Cerebellar cortex (tissue), 1 donor: ENCODE data around the gene EFCAB6.

ENCODE experiments used
- DNase-seq: peaks from one replicate; pipeline ENCODE4 v3.0.0-alpha.2; 2015; ENCODE audit warnings: low spot score

EFCAB6 gene

DNA sequence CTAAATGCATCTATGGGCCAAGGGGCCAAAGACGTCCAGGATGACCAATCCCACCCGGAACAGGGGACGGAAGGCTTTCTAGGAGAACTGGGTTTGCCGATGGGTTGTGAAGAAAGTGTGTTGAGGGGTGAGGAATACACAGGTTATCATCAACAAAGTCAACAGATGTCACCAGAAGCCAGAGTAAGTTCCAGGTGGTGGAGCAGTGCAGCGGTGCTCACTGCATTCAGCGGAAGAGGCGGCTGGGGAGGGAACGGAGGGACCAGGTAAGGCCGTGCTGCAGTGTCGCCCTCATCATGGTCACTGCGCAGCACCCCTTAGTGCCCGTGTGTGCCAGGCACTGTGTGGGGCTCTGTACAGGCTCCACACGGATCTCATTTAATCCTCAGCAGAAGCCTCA lies 176.0 kb downstream of the EFCAB6 start:
- no peak for DNase-seq

DNA sequence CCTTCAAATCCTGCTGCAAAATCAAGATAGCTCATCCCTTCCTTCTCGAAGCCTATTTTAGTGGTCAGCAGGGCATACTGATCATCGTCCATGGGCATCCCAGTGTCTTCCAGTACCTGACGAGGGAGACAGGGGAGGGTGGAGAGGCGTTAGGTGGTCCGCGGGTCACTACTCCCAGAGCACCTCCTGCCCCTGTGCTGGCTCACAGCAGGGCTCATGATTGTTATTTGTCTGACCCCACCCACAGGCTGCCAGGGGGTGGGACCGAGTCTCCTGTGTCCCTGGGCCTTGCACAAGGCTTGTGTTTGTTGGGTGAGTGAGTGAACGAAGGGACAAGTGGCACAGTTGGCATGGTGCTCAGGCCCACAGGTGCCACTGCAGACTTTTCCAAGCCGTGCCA lies 177.0 kb downstream of the EFCAB6 start:
- DNase-seq: no peak

GRCh38 chr22:43634316-43634715 lies 177.8 kb downstream of the EFCAB6 start:
- DNase-seq: no peak

DNA sequence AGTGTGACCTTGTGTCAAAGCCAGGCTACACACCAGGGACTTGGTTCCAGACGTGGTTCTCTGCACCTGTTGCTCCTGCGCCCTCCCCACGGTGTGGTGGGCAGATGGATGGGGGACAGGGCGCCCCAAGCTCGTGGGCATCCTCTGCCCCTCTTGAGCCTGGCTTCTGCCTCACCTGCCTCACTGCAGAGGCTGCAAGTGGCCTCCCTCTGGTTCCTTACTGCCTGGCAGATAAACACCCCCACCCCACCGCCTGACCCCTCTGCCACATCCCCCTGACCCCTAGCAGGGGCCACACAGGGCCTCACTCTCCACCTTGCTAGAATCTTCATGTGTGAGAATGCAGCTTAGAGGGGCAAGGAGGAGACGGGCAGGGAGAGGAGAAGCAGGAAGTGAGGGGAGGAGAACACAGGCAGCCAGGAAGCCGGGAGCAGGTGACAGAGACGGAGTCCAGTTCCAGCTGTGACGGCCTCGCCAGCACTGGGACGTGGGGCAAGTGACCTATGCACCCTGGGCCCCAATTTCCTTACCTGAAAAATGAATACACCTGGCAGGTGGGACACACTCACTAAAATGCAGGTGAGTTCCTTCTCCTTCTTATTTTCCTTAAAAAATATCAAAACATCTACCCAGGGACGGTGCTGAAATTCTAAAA lies 178.3 kb downstream of the EFCAB6 start:
- DNase-seq: no peak

DNA sequence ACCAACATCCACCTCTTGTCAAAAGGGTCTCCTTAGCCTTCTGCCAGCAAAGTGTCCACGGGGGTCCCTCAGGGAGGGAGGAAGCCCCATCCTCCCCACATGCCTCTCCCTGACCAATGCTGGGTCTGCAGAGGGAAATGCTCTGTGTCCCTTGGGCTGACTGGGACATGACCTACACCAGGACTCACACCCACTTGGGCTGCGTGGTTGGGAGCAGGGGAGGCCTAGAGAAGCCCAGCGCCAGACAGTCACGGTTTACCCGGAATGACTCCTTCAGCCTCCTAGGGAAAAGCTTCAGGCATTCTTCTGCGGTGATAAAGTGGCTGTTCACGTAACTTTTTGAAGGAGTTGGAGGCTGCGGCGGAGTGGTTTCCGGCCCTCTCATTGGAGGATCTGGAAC lies 180.3 kb downstream of the EFCAB6 start:
- DNase-seq: no peak

- DNase-seq: no peak
Observed at GRCh38 chr22:43631201-43631600, 180.9 kb downstream of the EFCAB6 start.

DNA sequence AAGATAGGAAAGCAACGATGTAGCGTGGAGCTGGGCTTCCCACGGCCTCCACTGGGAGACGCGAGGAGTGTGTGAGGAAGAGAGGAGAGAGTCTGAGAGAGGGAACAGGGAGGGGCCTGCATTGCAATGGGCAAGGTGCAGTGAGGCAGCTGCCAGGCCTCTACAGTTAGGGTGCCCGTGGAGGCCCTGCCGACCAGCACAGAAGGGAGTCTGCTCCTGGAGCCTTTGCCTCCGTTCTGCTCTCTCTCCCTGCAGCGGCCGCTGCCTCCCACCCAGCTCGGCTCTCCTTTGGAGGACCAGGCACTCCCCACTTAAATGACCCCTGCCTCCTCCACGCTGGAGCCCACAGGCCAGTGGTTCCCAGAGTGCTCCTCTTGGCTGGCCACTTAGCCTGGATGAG lies 181.7 kb downstream of the EFCAB6 start:
- no peak for DNase-seq

DNA sequence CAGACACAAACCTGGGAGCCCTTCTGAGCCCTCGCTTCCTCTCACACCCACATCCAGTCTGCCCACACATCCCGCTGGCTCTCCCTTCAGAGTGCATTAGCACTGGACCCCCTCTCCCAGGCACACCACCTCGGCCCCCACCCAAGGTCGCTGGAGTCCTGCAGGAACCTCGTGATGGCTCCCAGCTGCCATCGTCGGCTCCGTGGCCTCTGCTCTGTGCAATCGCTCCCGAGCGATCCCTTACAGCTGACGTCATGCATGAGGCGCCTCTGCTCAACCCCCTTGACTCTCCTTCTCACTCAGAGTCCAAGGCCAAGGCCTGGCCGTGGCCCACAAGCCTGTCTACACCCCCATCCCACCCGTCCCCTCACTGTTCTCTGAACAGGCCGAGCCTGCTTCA lies 183.9 kb downstream of the EFCAB6 start:
- no peak for DNase-seq

DNA sequence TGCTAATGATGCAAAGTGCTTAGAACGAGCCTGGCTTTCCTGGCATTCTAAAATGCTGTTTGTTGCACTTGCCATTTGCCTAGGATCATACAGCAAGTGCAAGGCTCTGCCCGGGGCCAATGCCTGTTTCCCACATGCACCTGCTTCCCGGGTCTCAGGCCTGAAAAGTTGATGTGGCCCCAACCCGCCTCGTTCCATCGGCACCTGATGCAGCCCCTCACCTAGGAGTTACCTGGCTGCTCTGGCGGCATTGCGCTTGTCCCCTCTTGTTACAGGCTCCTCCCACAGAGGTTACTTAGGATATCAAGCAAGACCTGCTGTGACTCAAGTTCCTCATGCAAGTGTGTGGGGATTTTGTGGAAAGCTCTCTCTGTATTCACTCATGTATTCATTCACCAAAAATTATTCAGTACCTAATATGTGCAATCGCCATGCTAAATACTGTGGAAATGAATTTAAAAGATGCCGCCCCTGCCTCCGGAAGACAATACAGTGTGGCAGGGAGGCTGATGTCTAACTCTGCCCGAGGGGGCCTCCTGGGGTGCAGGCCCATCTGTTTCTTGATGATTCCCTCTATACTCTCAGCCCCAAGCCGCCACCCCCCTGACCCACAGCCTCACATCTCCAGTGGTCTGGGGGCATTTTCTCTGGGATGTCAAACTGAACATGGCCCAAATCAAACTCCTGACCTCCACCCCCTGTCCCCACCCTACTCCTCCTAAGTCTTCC lies 184.5 kb downstream of the EFCAB6 start:
- no peak for DNase-seq

GRCh38 chr22:43625242-43625641 lies 186.9 kb downstream of the EFCAB6 start:
- no peak for DNase-seq

DNA sequence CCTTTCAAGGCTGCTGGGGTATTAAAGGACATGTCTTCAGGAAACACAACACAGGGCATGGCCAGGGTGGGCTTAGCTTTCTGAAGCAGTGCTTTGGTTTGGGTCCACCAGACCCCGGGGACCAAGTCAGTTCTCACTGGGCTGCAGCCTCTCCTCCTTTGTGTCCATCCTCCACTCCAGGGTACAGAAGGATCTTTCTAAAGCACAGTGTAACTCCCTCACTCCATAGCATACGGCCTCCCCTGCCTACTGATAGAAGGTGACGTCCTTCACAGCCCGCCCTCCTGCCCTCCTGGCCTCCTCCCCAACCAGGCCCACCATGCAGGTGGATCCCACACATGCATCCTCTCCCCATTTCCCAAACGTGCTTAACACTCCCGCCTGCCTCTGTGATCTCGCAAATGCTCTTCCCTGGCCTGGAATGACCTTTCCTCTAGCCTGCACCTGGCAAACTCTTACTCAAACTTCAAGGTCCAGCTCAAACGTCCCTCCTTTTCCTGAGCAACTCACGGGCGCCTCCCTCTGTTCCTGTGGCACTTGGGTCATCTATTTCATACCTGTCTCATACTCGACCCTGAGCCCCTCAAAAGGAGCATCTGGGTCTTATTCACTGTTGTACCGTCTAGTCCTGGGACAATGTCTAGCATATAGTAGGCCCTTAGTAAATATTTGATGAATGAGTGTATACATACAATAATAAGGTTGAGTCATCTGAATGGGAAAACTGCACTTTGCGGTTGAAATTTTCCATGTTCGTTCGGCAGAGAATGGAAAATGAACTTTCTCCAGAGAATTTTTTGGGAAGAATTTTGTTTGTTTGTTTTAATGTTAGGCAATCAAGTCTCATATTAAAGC lies 187.7 kb downstream of the EFCAB6 start:
- DNase-seq: no peak

DNA sequence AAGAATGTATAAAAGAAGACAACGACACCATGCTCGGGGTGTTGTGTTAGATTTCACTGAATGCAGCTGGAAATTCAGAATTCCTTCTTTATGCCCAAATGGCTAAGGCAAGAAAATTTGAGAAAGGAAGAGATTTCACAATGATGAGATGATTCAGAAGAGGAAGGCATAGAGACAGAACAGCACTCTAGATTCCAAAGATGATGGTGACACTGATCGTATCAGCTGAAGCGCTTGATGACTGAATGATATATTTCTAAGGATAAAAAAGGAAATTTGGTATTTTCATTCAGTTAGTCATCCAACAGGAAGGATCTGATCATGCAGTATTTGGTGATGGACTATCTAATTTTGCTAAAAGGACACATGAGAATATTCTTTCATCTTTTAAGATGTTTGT lies 189.2 kb downstream of the EFCAB6 start:
- no peak for DNase-seq

GRCh38 chr22:43620197-43620596 lies 191.9 kb downstream of the EFCAB6 start:
- no peak for DNase-seq

- no peak for DNase-seq
Observed at GRCh38 chr22:43618517-43618916, 193.6 kb downstream of the EFCAB6 start.

GRCh38 chr22:43616645-43617044 lies 195.5 kb downstream of the EFCAB6 start:
- no peak for DNase-seq

DNA sequence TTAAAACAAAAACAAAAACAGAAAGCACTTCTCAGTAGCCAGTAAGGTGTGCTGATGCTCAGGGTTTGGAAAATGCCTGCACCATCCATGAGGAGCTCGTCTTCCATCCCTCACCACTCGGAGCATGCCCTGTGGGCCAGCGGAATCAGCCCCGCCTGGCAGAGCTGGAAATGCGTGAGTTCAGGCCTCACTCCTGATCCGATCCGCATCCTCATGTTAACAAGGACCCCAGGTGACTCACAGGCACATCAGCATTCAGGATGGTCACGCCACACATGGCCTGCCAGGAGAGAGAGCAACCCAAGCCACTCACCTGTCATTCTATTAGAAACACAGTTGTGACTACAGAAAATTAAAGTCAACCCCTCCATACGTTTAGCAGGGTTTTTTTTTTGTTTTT lies 211.8 kb downstream of the EFCAB6 start:
- no peak for DNase-seq

DNA sequence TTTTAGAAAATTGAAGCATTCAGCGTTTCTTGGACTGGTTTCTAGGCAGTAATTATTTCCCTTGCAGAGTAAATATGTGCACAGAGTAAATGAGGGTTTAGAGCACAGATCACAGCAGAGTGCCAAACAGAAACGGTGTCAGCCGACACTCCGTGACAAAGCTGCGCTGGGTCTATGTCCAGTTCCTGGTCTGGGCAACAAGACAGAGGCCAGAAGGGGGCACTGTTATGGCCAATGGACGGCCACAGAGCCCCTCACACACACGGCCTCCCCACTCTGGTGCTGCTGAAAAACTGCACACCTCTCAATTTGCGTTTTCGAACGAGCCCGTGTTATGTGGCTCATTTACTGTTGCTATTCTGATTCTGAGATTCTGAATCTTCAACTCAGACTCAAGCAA lies 219.6 kb downstream of the EFCAB6 start:
- peak; percentile 16 for DNase-seq

- no peak for DNase-seq
Observed at GRCh38 chr22:43591380-43591779, 220.7 kb downstream of the EFCAB6 start.

DNA sequence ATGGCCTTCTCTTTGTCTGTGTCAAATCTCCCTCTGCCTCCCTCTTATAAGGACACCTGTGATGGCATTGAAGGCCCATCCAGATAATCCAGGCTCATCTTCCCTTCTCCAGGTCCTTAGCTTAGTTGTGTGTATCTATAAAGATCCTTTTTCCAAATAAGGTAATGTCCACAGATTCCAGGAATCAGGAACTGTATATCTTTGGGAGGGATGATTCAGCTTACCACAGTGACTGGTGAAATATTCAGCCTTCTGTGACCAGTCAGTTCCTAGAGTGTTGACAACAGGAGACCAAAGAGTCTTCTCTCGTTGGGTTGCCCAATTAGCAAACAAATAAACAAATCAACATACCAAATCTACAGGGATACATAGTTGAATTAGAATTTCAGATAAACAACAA lies 224.5 kb downstream of the EFCAB6 start:
- DNase-seq: no peak

DNA sequence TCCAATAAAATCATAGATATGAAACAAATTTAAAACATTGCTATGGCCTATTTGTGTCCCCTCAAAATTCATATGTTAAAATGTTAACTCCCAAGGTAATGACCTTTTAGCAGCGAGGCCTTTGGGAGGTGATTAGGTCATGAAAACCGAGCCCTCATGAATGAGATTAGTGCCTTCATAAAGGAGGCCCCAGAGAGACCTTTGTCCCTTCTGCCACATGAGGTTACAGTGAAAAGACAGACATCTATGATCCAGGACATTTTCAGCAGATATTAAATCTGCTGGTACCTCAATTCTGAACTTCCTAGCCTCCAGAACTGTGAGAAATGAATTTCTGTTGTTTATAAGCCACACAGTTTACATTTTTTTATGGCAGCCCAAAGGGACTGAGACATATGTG lies 228.6 kb downstream of the EFCAB6 start:
- no peak for DNase-seq

DNA sequence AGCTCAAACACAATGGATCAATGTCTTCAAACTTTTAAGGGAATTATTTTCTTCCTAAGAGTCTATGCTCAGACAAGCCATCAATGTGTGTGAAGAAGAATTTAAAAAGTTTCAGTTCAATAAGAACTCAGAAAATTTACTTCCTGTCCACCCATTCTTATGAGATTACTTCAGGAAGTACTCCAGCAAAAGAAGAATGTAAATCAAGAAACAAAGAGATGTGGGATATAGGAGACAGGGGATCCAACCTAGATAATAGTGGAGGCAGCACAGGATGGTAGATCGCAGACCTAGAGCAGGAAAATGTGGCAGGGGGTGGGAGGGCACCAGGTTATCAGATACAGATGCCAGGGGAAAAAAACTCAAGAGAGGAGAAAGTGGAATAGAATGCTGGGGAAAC lies 229.7 kb downstream of the EFCAB6 start:
- DNase-seq: no peak

DNA sequence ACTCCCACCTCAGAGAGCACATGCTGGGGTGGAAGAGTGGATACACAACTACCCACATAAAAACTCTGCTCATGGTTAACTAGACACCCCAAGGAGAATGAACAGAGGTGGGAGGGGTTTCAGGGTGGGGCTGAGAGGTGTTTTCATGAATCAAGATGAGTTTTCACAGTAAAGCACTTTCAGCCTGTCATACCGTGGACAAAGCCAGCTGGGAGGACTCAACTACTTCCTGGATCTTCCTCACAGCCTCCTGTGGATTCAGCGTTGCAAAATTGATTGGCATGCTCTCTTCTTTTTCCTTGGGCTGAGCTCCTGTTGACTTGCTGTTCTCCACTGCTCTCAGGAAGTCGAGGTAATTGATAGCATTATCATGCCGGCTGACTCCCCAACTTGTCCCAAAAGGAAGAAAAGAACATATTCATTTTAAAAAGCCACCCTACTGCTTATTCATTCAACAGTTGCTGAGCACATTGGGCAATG lies 231.8 kb downstream of the EFCAB6 start:
- DNase-seq: no peak

GRCh38 chr22:43574738-43575137 lies 237.4 kb downstream of the EFCAB6 start:
- no peak for DNase-seq
